GM19438 (cell line): ENCODE results near the gene WBP1.
"Not testable (repeated sequence)": the region's sequence is repeated elsewhere in the genome, so short reads cannot be mapped to it uniquely, and the experiment has no call there.

ENCODE experiments used
- ATAC-seq: cut with Tn5 transposase; IDR thresholded peaks from one replicate; pipeline ENCODE4 v1.9.1; 2021; ENCODE audit warnings: low read depth; ENCODE audit not compliant: unreplicated experiment

Gene WBP1

DNA sequence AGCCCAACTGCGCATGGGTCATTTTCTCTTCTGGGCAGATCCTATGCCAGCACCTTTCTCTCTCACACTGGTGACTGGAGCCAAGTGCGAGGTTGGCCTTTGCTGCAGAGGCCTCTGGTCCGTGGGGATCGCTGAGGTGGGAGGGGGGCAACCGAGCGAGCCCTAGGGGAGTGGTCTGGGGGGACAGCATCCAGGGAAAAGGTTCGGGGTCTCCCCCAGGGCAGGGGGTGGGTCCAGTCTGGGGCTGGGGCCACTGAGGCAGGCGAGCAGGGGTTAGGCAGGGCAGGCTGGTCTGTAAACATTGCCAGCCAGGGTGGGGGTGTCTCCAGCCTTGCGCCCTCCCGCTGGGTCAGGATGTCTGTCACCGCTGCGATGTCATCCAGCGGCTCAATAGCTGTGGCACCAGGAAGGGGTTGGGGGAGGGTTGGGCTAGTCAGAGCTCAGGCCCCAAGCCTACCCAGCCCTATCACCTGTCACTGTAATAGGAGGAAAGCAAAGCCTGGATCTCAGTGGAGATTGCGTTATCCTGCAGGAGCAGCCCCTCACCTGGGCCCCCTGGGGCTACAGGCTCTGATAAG lies 32.0 kb upstream of the WBP1 start:
- ATAC-seq = no peak

DNA sequence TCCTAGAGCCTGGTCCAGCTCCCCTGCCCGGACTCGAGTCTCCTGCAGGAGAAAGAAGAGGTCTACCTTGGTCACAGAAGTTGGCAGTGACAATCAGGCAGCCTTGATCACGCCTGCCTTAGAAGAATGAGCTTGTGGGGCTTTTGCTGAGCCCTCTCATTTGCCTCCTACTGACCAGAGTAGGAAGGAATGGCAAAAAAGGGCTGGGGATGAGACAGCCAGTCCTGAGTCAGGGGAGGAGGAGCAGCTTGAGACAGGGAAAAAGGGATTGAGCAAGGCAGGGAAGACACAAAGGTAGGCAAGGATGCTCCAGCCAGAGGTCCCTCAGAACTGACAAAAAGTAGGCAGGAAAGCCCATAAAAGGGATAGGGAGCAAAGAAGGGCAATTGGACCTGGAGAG lies 30.7 kb upstream of the WBP1 start:
- no peak for ATAC-seq

DNA sequence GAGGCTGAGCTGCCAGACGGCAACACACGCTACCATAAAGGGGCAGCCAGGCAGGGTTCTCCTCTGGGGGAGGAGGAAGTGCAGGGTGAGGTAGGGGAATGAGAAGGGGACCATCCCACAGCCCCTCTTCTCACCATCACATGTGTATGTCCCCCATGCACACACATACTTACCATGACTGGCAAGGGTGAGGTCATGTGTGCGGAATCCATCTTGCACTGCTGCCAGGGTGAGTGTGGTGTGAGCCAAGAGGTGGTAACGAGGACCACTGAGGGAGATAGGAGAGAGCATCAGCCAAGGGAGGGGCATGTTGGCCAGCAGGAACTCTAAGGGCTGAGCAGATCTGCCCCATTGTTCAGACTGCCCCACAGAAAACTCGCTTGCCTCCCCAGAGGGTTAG lies 29.6 kb upstream of the WBP1 start:
- no peak for ATAC-seq

DNA sequence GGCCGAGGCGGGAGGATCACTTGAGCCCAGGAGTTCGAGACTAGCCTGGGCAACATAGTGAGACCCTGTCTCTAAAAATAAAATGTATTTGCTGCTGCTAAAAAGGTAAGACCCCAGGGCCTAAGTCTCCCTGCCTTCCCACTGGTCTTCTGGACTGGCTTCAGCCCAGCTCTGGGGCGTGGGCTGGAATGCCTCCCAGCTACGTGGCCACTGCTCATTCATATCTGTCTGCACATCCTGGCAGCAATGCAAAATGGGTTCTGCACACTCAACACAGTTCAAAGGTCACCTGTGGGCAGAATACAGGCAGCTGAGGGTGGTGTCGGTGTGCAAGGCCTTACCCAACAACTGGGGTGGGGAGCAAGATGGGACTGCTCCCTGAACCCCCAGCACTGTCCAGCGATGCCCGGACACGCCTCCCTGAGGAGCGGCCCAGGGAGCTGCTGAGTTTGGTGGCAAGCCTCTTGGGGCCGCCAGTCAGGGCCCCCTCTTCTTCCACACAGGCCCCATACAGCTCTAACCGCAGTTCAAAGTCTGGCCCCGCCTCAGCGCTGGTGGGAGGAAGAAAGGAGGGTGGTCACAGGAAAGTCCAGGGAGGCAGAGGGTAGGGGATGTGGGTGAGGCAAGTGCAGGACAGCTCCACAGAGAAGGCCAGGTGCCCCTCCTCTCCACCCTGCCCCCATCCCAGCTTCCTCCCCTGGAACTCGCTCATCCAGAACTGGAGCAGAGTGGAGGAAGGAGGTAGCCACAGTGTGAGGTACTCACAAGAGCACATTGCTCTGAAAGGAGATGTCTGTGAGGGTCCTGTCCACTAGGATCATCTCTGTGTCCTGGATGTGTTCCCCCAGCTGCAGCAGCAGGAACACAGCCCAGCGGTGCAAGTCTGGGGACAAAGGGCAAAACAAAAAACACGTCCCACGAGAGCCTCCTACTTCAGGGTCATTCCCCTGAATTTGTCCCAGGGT lies 28.5 kb upstream of the WBP1 start:
- no peak for ATAC-seq

DNA sequence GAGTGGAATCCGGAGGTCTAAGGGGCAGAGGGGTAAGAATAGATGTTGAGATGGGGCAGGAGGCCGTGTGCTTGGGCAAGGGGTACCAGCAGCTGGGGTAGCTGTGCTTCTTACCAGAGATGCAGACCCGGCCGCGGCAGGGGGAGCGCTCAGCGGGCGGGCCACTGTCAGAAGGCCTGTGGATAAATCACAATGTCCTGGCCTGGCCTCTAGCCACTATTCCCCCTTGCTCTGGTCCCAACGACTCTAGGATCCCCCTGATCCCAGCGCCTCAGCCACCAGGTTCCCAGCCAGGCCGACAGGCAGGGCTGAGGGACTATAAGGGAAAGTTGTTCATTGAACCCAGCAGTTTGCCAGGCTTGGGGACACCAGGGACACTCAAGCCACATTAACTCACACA lies 27.7 kb upstream of the WBP1 start:
- no peak for ATAC-seq

DNA sequence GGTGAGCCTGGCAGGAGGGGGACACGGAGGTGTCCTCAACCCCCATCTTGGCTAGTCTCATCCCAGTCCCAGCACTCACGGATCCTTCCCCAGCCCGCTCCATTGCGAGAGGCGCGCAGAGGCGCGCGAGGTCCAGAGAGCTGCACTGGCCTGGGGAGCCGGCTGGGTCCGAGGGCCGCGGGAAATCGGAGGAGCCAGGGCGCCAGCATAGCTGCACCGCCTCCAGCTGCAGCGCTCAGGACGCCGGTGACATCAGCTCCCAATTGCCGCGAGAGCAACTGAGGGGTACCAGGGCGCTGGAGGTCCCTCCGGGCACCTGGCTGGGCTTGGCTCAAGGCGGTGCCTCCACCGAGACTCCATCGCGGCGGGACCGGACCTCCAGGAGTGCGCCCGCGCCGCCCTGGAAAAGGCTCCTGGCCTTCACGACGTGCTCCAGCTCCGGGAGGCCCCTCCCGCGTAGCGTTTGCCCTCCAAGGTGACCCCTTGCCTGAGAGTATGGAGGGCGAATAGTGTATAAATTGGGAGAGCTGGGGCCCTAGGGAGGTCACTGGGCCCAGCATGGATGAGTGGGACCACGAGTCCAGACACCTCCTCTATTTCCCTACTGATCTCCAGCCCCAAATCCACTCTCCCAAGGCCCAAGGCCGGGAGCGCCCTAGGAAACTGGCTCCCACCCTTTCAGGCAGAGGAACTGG lies 22.0 kb upstream of the WBP1 start:
- no peak for ATAC-seq

DNA sequence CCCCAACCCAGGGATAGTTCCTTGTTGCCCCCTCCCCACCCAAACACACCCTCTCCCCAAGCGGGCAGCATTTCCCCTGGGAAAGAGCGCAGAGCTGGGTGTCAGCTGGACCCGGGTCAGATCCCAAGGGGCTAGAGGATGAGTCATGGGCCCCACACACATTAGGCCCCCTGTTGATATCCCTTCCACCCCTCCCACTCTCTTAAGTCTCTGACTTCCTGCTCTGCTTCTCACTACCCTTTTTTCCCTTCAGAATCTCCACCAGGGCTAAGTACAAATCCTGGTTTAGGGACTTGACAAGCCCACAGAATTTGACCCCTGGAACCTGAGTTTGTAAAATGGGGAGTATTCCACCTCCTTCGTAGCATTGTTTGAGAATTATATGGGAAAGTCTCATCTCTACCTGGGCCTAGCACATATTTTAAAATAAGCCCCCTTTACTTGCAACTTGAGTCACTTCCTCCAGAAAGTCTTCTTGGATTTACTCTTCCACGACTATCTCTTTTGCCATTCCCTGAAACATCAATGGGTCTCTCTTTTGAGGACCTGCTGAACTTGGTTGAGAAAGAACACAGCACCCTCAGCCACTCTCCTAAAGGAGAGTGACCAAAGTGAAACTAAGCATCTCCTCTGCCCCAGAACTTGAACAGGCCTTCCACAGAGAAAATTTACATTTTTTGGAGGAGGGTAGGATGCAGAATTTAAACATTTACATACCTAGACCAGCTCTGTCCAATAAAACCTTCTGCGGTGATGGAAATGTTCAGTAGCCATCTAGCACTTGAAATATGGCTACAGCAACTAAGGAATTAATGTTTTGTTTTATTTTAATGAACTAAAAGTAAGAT lies 21.2 kb upstream of the WBP1 start:
- ATAC-seq = no peak

DNA sequence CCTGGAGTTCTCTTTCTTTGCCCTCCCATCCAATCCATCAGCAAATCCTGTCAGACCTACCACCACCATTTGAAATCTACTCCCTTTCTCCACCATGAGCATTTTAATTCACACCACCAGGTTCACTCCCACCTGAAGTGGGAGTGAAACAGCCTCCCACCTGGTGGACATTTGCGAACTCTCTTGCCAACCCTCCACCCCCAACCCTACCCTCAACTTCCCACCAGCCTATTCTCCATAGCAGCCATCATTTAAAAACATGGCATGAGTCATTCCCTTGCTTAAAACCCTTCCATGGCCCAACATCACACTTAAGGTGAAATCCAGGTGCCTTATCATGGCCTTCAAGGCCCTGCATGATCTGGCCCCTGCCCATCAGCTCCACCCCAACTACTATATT lies 20.0 kb upstream of the WBP1 start:
- ATAC-seq = no peak

DNA sequence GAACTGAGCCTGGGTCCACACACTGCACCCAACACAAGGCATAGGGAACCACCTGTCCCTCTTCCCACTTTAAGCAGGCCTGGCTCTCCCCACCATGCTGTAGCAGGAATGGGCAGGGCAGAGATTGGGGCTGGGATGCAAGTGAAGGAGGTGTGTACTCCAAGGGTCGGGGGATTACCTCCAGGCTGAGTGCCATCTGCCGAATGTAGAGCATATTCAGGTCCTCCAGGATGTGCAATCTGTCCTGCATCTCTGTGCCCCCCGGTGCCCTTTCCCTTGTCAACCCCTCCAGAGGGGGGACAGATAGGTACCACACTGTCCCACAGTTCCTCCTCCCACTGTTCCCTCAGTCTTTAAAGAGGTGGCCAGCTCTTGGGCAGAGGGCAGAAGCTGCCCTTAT lies 18.9 kb upstream of the WBP1 start:
- no peak for ATAC-seq

DNA sequence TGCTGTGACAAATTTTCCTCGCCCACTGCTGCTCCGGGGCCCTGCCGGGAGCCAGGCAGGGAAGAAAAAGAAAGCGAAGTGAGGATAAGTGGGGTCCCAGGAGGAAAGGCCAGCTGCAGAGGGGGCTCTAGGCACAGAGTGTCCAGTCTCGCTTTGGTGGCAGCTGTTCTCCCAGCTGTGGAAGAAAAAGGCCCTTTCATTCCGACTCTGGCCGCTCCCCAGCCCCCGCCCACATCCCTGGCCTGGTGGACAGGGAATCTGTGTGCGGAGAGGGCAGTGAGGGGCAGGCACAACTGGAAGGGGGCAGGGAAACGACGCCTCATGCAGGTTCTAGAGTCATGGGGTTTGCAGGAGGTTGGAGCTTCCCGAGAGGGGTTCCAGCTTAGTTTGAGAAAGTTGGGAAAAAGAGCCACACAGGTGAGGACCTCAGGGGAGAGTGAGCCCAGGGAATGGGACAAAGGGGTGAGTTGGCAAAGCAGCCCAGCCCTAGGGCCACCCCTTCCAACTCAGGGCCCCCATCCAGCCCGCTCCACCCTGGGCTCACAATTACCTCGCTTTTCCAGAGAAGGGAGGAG lies 18.3 kb upstream of the WBP1 start:
- ATAC-seq = no peak

DNA sequence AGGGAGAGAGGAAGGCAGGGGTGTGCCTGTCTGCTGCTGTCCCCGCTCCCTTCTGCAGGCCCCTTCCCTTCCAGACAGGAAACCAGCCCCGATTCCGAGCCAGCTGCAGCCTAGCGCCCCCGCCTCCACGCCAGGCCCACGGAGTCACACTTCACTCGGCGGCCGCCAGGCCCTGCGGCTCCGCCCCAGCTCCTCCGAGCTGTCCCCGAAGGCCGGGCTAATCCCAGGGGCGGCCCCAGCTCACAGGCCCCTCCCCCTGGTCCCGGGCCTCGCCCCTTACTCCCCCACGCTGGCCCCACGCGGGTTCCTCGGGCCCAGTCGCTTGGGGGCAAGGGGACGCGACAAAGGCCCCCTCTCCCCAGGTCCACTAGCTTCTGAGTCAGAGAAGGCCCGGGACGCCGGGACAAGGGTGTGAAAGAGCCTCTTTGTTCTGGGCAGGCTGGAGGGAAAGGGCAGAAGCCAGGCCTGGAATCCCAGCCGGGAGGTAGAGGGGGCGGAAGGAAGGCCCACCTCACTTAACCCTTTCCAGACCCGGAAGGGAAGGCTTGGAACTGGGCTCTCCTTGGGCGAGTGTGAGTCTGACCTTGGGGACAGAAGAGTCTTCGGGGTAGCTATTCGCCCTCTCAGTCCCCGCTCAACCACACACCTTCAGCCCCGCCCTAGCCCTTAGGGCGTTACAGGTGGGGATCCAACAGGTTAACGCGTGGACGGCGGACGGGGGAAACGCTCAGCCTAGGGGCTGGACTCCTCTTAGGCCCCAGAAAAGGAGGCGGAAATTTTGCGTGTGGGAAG lies 17.7 kb upstream of the WBP1 start:
- ATAC-seq = peak; percentile 70

DNA sequence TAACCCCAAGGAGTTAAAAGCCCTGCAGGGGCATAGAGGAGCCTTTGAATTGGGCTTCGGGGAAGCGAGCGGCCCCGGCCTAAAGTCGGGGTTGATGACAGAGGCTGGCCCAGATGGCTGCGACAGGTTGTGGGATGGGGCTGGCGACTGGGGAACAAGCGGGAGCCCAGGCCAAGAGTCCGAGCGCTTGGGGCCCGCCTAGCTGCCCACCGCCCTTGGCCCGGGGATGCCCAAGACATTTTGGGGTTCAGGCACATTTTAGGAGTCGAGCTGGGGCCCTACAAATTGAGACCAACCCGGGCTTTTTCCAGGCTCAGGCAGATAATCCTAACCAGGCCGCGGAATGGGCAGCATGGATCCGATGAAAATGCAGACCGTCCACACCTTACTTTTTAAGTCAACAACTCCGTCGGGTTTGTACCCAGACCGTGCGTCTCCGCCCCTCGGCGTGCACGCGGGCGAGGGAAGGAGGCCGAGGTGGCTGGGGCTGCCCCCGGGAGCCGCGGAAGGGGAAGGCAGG lies 17.0 kb upstream of the WBP1 start:
- no peak for ATAC-seq

DNA sequence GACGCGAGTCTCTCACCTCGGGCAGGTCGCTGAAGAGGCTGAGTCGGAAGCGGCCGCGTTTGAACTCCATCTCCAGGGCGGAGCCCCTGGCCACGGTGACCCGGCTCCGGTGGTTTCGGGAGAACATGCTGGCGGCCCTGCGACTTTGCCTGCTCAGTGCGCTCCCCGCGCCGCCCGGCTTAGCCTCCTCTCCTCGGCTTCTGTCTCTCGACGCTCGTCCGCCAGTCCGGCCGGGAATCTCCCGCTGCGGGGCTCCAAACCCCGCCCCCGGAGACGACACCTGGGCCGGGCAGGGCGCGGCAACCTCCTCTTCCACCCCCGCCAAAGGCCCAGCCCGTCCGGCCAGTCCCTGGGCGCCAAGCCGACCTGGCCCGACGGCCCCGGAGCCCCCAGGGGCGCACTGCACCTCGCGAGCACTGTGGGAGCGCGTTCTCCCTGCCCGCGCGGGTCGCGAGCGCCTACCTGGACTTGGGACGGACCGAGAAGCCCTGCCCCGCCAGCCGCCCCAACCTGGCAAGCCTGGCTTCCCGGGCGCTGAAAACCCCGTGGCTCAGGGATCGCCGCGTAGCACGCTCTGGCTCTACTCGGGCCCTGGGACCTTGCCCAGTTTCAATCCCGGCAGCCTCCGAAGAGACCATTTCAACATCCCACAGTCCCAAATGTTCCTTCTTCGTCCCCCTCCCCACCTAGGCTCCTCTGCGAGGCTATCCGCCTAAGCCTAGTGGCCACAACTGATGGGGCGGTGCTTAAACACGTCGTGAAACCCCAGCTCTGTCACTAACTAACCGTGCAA lies 16.4 kb upstream of the WBP1 start, which contains the start of gene RTKN:
TSS of gene RTKN (minus strand) at position 248 of the 793 bp plus-strand sequence. CDS start at position 127, 121 bp downstream.
- peak; percentile 47 for ATAC-seq

DNA sequence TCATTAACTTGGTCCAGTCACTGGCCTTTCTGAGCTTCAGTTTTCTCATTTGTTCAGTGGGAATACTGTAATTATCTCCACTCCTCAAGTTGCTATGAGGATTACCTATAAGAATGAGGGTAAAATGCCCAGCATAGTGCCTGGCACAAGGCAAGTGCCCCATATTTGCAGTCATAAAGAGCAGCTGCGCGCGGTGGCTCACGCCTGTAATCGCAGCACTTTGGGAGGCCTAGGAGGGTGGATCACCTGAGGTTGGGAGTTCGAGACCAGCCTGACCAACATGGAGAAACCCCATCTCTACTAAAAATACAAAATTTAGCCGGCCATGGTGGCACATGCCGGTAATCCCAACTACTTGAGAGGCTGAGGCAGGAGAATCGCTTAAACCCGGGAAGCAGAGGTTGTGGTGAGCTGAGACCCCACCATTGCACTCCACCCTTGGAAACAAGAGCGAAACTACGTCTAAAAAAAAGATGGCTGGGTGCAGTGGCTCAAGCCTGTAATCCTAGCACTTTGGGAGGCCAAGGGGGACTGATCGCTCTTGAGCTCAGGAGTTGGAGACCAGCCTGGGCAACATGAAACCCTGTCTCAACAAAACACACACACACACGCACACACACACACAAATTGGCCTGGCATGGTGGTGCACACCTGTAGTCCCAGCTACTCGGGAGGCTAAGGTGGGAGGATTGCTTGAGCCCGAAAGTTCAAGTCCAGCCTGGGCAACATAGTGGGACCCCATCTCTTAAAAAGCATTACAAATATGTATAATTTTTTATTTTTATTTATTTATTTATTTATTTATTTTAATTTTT lies 15.5 kb upstream of the WBP1 start:
- not testable (repeated sequence) for ATAC-seq

DNA sequence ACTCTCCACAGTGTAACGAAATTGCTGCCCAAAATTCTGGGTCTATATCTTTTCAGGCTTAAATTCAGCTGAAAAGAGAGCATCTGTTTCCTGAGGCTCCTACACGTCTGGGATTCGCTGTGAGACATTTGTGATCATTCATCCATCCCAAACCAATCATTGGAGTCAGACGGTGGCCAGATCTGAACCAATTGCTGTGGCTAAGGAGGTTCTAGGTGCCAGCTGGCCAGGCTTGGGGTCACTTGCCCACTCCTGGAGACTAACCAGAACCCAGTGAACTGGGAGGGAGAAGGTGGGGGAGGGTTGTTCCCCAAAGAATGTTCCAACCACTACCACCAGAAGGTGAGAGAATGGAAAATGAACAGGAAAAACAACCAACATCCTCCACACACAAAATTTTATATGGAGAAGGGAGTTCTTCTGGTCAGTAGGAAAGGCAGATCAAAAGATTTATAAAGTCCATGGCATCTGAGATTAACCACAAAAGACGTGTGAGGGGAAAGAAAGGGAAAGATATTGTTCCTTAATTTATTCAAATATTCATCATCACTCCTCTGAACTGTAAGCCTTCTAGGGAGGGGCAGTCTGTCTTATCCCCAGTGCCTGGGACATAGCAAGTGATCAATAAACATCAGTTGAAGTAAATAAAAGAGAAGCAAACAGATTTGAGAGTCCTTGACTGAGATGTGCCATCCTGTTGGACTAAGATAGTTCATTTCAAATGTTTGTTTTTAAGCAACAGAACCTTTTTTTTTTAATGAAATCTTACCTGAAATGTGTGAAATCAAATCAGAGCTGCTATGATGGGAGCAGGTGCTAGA lies 13.5 kb upstream of the WBP1 start:
- no peak for ATAC-seq

DNA sequence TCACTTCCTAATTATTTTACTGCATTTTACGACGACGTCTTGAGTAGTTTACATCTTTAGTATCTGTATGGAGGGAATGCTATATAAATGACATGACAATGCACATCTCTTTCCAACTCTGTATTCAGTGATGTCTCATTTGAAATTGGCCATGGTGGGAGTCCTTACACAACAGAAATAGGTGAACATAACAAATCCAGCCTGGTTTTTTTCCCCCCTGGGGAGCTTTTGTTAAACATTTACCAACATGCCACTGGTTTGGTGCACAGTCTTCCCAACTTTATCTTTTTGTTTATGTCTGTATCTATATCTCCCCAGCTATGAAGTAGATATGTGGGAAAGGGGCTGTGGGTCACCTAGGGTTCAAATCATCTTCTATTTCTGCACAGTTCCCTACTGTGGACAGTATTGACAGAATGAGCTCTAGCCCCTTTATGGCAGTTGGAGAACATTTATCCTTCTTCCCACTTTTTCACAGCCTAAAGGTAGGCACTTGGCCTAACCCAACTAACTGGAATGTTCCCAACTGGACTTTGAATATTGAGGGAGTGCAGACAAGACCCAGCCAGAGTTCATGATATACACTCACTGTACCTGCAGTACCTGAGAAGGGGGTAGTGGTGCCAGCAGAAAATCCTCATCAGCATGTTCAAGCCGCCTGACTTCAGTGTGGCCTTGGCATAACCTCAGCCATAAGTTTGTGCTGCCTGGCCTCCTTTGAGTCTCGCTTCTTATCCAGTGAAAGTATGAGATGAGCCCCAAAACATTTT lies 10.8 kb upstream of the WBP1 start:
- ATAC-seq = no peak
